GM19455 (cell line): ENCODE measurements around the gene TEC.
"Not testable (repeated sequence)": the region's sequence is repeated elsewhere in the genome, so short reads cannot be mapped to it uniquely, and the experiment has no call there.

Source experiments
- ATAC-seq: cut with Tn5 transposase; IDR thresholded peaks from one replicate; pipeline ENCODE4 v1.9.1; 2021; ENCODE audit not compliant: unreplicated experiment

The TEC gene

DNA sequence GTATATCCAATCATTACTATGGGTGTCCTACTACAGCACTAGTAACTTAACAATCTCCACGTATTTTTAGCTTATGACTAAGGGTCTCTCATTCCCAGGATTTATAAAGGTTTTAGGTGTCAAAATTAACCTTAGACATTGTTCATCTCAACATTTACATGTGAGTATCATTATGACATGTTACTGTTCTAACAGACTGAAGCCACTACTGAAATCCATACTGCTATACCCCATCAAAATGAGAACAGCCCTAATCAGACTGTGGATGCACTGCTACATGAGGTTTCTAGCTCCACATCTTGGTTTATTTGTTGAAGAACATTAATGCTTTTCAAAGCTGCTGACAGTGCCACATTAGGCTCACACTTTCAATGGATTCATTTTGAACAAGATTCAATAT is 100.0 kb downstream of the TEC start:
- ATAC-seq = no peak

DNA sequence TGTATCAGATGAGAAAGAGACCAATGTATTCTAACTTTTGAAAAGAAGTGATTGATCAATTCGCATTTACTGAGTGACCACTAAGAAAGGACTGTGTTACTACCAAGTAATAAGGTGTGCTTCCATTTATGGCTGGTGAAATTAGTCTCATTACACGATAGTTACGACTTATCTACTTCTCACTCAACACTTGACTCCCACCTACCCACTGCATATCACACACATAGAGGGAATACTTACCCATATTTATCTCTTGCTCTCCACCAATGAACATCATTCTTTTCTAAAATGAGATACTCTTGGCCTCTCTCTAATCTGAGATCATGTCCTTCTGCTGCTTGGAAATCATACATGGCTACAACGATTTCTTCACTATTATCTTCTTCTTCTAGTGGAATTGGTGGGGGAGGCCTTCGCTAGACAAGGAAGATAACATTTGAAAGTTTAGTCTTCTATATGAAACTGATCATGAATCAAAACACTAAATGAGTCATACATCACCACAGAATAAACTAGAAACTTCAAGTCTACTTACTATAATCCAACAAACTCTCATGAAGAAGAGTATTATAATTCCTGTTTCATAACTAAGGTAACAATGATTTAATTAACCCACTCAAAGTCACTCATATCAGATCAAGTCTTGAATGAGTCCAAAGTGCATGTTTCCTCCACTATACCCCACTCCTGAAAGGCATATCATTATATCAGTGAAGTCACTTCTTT is 101.9 kb downstream of the TEC start:
- ATAC-seq = no peak

- not testable (repeated sequence) for ATAC-seq
Measured at GRCh38 chr4:48164561-48164960, 105.1 kb downstream of the TEC start.

DNA sequence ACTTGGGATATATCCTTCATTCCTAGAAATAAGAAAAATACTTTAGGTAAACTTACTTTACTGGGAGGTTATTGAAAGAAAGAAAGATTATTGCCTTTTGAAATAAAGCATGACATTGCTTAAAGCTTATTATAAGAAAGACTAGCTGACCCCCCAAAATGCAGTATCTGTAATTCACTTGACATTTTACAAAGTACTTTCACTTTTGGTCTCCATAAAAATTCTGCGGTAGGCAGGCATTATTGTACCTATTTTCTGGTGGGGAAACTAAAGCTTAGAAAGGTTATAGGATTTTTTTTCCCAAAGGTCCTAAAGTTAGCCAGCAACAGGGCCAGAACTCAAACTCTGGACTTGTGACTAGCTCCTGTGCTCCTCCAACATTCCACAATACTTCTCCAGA is 105.9 kb downstream of the TEC start:
- no peak for ATAC-seq

DNA sequence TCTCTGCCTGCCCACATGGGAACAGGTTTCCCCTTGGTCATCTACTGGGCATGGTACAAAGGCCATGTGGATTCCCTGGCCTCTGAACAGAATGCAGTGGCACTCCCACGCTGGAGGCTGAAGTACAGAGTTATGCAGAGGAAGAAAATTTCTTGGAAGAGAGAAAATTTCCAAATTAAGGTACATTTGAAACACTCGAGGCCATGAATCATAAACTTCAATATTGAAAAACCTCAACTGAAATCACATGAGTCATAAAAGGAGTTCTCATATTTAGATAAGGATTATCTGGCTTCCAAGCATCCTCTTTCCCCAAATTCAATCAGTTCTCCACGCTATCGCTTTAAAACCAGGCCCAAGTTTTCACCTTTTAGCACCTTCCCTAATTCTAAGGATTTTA is 107.5 kb downstream of the TEC start:
- ATAC-seq = no peak

- ATAC-seq = no peak
Measured at GRCh38 chr4:48157271-48157670, 112.4 kb downstream of the TEC start.

DNA sequence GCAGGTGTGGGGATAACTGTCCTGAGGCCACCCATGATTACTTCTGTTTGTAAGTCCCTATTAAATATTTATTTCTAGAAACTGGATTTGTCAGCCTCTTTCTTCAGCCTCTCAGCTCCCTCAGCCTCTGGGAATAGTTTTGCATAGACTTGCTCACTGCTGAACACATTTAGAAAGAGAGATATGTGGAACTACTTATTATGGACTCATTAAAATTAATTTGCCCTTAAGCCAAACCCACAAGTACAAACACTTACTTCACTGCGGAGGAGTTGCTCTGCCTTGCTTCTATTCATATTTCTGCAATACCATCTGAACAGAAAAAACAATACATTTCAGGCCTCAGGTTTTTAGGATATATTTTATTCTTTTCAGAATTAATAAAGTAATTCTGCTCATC is 113.2 kb downstream of the TEC start:
- ATAC-seq = no peak

GRCh38 chr4:48153791-48154550 is 115.7 kb downstream of the TEC start:
- no peak for ATAC-seq

- ATAC-seq = no peak
Measured at GRCh38 chr4:48152259-48152658, 117.4 kb downstream of the TEC start.

GRCh38 chr4:48149827-48150370 is 119.7 kb downstream of the TEC start:
- ATAC-seq = no peak

DNA sequence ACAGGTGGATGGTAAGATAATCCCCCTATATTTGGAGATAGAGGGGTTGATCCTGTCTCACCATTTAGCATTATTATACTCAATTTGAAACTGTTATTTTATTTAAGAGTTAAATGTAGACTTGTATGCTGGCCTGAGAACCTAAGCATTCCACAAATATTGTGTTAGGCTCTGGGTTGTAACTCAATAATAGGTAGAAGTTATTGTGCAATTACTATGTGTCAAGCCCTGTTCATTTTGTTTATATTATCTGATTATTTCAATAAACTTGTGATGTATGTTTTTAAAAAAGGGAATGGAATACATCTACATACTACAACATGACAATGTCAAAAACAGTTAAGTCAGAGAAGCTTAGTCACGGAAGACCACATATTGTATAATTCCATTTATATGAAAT is 122.0 kb downstream of the TEC start:
- no peak for ATAC-seq

GRCh38 chr4:48141048-48141447 is 128.6 kb downstream of the TEC start:
- ATAC-seq = no peak

DNA sequence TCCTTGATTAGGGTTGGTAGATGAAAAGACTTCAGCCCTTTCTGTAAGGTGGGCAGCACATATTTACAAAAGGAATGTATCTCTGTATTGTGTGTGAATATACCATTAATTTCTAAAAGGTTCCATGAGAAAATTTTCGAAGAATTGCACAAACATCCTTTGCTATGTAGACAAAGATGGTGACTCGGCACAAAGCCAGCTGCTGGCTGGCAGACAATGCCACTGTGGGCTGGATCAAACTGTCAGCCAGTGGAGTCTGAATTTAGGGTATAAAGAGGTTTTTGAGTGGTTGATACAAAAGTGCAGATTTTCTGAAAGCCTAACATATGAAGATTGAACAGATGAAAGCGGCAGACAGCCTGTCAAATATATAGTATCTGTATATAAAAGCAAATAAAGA is 129.9 kb downstream of the TEC start:
- no peak for ATAC-seq

DNA sequence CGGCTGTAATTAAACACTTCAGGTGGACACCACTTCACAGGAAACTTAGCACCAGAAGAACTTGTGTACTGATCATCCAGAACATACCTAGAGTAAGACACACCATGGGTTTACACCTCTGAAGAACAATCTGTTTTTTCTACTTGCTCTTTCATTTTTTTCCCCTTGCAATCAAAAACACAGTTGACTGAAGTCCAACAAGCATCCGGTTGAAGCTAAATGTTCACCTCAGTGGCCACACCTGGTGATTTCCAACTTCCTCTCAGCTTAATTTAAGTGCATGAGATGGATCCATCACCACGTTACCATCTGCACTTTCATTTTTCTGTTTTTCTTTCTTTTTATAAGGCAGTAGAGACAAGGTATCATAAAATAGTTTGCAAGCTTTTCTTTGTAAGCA is 130.7 kb downstream of the TEC start:
- peak; percentile 74 for ATAC-seq

DNA sequence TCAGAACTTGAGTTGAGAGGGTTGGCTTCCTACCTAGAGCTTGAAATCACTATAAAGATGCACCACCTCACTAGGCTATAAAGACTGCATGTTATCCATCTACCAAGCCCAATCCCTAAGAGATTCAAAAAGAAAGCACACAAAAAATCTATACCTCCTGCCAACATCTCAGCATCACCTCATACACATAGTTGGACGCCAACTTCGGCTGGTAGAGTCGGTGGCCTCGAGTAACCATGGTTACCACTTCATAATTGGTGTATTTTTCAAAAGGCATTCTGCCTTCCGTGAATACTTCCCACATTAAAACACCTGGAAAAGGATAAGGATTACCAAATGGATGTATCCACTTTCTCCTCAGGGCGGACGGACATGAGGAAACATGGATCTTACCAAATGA is 131.1 kb downstream of the TEC start:
- ATAC-seq = no peak

DNA sequence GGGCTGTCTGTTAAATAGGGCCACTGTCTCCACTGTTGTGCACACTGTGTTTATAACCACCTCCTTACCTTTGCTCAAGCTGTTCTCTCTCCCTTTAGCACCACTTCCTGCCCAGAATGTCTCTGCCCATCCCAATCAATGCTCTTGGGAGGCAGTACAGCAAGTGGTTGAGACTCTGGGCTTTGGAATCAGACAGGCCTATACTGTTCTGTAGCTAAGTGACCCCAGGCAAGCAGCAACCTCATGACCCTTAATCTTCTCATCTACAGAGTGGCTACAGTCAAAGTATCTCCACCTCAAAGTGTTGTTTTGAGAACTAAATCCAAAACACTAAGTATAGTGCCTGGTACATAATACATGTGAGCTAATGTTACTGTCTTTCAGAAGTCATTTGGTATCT is 131.8 kb downstream of the TEC start:
- ATAC-seq = no peak

GRCh38 chr4:48134081-48134480 is 135.6 kb downstream of the TEC start, which contains the start of gene TXK:
Gene TXK, minus strand, starts transcription at chr4:48134250. Its CDS starts 80 bp downstream, at chr4:48134170.
- no peak for ATAC-seq

GRCh38 chr4:48133669-48134068 is 136.0 kb downstream of the TEC start:
- no peak for ATAC-seq

DNA sequence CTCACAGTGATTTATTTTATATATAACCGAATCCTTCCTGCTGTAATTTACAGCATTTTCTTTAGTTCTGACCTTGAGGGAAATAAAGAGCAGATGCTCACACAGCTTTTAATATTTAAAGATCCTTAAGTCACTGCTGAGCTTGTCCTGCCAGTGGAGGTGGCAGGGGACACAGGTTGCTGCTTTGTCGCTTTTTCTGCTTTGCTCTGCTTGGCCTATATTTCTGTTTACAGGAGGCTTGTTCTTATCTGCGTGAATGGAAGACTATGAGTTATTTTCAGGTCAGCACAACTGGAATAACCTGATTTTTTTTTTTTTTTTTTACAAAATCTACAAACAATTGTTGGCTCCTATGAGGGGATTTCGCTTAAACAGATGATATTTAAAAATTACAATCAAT is 137.9 kb downstream of the TEC start:
- no peak for ATAC-seq

DNA sequence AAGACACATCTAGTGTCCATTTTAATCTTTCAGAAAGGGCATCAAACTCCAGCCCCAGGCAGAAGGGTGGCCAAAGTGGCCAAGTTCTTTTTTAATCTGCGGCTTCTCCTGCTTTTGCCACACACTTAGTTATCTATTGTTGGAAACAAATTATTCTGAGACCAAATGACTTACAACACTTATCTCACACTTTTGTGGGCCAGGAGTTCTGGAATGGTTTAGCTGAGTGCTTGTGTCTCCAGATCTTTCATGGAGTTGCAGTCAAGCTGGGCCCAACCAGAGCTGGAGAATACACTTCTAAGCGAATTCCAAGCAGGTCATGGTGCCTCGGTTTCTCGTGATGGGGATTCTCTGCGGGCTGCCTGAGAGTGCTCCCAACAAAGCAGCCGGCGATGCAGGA is 139.5 kb downstream of the TEC start:
- ATAC-seq = no peak

DNA sequence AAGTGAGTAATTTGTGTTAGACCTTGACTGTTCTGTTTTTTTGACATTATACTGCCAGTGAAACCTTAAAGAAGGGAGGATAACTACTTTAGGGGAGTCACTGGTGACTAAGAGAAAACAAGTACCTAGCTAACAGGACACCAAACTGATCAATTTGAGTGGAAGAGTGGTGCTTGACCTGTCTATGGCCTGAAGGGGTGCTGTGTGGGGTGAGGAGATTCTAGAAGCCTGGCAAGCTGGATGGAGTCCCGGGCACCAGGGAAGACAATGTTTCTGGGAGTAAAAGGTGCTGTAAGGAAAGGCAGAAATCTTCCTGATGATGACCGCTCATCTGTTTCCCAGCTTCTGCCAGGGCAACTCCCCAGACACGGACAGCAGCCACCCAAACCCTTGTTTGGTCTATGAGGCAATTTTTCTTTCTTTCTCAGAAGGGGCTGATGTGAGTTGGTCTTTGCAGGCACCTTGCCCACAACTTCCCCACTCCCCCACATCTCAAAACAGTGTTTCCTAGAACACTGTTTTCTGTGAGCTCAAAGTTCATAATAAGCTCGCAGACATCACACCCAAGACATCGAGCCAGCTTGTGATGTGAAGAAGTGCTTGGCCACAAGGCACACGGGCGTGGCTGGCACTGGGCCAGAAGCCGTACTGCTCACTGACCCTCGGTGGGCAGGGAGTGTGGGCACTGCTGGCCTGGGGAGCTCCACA is 140.2 kb downstream of the TEC start:
- no peak for ATAC-seq
